DMS153 treated with DMSO at 0.1 percent for 48 hours (cell line): ENCODE results near the gene RAB3IL1.
A peak's percentile ranks its signal among the peaks of the same experiment; 100 is the strongest.

Experiments
- DNase-seq: peaks from one replicate; lab custom pipeline; 2025; ENCODE audit not compliant: unreplicated experiment; lab: John Stamatoyannopoulos, UW

RAB3IL1 gene

DNA sequence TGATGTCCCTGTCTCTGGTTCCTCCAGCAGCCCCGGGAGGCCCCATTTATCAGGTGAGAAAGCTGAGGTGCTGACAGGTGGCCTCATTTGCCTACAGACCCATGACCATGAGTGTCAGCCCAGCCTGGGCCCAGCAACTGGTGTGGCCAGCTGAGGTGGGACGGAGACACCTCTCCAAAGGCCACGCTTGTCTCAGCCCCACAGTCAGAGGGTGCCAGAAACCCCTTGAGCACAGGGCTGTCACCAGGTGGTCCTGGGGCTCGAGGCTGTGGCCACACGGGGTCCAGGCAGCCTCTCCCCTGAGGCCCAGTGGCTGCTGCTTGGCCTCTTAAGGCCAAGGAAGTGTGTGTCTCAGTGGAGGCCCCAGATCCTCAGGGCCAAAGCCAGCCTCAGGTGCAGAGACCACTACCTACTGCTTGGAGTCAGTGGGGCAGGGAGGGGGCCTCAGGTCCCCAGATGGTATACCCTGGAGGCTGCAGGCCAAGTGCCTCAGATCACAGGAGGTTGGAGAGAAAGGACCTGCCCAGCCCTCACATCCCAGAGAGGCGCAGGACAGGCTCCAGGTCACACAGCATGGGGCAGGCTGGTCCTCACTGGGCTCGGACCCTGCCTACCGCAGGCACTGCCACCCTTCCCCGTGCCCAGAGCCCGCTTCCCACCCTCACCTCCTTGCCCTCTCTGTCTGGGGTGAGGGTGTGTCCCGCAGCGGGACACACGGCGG, 11.4 kb downstream of the RAB3IL1 start:
- DNase-seq = no peak

DNA sequence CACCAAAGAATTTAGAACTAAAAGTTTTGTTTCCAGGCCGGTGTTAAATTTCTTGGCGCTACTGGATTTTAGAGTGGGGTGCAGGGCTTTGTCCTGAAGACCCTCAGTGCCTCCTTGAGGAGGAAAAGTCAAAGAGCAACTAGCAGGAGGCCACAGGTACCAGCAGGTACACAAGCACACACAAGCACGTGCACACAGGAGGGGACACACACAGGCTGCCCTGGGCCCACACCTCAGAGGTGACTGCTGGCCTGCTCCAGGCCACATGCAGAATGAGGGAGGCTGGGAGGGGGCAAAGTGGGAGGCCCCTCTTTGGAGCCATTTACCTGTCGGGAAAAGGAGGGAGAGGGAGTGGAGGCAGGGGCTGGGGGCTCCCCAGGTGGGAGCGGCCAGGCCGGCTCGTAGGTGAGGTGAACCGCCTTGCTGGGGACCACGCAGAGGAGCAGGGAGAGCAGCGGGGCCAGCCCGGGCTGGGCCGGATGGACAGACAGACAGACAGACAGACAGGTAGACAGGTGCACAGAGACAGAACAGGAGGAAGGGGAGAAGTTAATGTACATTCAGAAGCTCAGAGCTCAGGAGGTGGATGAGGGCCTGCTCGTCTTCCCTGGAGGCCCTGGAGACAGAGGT, 12.2 kb downstream of the RAB3IL1 start:
- no peak for DNase-seq

DNA sequence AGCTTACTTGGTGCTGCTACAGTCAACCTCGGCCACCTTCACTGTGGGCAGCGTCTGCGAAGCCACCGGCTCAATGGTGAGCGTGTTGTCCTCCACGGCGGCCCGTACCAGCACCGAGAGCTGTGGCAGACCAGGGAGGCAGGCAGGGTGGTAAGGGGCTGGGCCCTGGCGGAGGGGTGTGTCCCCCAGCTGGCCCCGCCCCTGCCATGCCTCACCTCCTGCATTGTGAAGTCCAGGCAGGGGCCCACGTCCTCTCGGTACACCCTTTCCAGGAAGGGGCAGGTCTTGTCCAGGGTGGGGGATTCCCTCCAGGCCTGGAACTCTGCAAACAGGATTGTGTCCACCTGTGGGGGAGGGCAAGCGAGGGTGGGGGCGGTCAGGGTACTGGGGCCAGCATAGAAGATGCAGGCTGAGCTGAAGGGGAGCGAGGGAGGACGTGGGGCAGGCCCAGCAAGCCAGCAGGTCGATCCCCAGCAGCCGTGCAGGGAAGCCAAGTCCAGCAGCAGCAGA, 12.8 kb downstream of the RAB3IL1 start:
- peak; percentile 11 for DNase-seq

DNA sequence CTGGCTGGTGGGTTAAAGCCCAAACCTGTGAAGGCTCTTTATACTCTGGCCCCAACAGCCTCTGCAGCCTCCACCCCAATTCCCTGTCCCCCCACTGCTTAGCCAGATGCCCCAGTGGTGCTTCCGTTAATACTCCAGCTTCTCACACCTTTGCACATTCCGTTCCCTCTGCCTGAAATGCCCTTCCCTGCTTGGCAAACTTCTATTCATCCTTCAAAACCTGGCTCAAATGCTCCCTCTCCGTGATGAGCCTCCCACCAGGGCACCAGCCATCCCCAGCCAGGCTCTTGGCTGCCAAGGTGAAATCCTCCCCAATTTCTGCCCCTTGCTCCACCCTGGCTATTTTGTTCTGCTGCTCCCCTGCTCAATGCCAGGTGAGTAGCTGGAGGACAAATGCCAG, 13.5 kb downstream of the RAB3IL1 start:
- DNase-seq = no peak

DNA sequence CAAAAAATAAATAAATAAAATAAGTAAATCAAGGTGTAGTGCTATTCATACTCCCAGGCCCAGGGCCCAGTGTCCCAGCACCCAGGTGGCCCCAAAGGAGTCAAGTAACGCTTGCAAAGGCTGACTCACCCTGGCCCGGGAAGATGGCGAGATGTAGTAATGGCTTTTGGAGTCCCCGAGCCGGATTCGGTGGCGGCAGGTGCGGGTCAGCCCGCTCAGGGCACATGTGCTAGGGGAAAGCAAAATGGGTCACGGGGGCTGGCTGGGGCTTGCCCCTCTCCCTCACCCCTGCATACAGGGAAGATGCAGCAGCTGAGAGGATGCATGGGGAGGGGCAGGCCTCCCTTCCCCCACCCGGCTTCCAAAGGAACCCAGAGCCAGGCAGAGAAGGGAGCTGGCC, 15.1 kb downstream of the RAB3IL1 start:
- no peak for DNase-seq

DNA sequence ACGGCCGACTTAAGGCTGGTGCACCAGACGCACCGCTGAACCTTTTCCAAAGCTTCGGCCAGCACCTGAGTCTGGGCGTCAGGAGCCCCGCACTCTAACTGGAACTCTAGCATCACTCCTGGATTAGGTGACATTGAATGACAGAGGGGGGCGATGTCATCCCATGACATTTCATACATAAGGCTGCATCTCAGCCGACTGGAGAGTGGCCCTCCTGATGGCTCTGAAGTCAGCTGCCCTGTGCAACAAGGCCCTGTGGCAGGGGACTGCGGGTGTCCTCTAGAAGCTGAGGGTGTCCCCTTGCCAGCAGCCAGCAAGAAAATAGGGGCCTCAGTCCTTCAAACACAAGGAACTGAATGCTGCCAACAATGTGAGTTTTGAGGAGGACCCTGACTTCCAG, 16.0 kb downstream of the RAB3IL1 start:
- no peak for DNase-seq

DNA sequence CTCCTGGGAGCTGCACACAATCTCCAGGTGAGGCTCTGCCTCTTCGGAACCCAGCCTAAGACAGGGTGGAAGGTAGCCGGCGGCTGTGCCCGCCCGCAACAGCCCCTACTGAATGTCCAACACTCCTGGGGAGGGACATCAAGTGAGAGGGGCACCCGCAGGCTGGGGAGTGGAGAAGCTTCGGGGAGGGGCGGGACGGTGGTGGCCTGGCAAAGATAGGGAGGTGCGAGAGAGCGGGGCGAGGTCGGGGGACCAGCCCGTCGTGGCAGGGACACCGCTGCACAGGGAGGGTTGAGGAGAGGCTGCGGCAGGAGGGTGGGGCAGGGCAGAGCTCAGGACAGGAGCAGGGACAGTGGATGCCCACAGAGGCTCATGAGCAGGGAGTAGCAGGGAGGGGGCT, 17.1 kb downstream of the RAB3IL1 start:
- DNase-seq = no peak

DNA sequence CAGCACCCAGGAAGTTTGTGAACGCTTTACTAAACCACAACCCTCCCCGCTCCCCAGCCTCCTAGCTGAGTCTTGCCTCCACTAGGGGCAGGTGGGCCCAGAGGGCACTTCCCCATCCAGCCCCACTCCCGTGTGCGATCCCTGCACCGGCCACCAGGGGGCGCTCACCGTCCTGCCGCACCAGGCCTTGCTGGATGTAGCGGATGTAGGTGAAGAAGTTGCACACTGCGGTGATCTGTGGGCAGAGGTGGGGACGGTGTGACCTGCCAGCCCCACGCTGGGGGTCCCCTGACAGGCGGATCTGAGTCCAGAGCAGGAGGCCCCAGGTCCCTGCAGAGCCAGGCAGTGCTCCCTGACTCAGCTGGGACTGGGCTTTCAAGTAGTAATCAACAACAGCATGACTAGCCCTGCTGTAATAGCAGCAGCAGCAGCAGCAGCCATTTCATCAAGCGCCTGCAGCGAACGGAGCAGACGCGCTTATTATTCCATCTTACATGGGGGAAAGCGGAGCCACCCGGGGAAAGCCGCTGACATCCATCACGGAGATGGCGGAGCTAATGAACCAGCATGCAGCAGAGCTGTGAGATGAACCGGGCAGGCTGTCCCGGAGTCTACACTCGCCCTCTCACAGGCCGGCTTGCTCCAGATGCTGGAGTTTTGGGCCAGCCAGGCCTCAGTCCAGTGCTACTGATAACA, 18.1 kb downstream of the RAB3IL1 start:
- peak; percentile 67 for DNase-seq

DNA sequence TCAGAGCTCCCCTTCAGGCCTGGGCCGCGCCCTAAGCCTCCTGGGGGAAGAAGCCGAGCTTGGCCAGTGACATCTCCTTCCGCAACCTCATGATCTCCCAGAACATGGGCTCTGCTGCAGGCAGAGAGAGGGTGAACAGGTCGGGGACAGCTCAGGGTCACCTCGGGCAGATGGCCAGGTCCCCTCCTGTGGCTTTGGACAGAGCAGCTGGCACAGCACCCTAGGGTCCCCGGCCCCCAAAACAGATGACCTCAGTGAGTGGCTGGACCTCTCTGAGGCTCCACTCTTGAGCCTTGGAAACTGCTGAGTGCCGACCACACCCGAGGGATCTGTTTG, 19.2 kb downstream of the RAB3IL1 start:
- no peak for DNase-seq

DNA sequence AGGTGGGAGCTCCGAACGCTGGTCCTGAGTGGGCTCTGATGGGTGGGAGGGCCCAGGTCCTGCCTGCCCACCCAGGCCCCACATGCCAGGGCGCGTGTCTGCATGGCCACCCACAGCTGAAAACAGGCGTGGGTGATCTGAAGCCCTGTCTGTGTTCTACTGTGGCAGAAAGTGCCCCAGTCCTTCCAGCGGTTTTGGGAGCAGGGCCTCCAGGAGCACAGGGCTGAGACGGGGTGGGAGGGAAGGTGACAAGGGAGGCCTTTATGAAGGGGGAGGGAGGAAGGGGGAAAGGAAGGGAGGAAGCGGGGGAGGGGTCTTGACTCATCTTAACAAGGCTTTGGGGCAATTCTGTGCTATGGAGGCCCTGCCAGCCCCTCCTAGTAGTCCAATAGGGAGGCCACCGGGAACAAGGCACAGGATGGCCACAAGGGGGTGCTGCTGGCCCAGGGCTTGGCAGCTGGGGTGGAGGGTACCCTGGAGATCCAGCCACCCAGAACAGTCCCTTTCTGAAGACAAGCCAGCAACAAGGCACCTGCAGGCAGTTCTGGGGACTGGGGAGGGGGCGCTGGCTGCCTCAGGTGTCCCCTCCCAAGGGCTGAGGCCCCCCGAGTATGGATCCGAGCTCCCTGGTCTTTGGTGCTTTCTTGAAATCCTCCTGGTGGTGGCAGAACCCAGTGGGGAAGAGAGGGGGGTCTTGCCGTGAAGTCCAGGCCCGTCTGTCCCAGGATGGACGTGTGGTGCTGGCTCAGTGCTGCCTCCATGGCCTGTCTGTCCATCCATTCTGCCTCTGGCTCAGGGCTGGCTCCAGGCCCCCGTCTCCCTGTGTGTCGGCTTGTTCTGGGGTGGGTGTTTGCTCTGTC, 19.7 kb downstream of the RAB3IL1 start:
- DNase-seq = peak; percentile 37

DNA sequence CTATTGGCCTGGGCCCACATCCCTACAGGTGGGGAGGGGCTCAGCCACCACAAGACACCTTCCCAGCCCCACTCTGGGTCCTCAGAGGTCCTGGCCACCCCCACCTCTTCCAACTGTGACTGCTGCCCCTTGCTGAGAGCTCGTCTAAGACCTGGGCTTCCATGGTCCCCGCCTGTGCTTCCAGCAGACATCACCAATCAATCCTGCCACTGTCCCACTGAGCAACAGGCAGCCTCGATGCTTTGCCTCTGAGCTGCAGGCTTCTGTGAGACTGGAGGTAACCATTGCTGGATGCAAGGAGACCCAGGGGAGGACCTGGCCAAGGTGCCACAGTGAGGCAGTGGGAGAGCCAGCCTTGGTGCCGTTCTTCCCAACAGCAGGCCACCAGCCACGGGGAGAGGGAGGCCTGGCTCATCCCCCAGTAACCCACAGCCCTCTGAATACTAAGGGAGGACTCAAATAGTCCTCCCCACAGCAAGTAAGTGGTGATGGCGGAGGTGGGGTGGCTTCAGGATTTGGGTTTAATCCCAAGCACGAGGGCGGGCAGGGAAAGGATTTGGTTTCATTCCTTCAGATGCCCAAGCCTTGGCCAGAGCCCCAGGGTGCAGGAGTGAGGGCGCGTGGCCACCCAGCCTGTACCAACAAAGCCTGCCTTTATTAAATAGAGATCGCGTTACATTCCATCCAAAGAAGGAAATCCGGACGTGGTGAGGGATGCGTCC, 20.5 kb downstream of the RAB3IL1 start:
- DNase-seq = no peak

DNA sequence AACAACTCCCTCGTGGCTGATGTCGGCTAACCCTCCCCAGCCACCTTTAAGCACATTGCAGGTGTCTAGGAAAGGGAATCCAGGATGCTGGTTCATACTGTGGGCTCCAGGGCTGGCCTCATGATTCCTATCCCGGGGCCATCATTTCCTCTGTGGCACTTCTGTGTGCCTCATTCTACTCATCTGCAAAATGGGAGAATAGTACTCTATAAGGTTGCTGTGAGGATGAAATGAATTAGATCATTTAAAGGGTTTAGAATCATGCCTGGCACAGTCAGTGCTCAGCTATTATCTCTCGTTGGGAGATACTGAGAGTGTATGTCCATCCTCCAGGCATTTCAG, 21.7 kb downstream of the RAB3IL1 start:
- DNase-seq = no peak

DNA sequence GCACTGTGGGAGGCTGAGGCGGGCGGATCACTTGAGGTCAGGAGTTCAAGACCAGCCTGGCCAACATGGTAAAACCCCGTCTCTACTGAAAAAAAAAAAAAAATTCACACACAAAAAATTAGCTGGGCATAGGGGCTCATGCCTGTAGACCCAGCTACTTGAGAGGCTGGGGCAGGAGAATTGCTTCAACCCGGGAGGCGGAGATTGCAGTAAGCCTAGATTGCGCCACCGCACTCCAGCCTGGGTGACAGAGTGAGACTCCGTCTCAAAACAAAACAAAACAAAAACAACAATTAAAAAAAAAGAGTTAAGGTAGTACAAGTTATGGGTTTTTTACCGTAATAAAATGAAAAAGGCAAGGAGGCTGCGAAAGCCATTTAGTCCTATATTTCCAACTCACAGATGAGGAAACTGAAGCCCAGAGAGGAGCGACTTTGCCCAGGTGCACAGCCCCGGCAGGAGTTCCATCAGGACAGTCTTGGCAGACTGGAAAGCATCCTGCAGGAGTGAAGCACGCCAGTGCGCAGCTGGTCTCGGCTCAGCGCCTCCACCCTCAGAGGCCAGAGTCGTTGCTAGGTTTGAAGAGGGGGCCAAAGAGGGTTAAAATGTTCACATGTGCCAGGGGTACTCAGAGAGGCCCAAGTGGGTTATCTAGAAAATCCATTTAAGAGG, 22.2 kb downstream of the RAB3IL1 start:
- no peak for DNase-seq

DNA sequence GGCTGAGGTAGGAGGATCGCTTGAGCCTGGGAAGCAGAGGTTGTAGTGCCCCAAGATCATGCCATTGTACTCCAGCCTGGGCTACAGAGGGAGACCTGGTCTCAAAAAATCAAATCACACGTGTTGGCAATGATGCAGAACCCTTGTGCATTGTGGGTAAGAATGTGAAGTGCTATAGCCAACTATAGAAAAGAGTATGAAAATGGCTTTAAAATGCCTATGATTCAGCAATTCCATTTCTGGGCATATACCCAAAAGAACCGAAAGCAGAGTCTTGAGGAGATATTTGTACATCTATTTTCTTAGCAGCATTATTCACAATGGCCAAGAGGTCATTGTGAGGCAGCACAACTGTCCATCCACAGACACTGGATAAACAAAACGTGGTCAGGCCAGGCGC, 23.4 kb downstream of the RAB3IL1 start:
- DNase-seq = no peak

DNA sequence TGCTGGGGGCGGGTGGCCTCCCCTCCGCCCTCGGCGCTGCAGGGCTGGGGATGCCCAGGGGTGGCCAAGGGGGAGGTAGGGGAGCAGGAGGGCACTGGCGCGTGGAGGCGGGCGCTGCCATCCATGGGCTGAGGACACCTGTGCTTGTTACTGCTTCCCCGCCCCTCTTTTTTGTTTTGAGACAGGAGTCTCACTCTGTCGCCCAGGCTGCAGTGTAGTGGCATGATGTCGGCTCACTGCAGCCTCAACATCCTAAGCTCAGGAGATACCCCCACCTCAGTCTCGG, 25.3 kb downstream of the RAB3IL1 start:
- no peak for DNase-seq

DNA sequence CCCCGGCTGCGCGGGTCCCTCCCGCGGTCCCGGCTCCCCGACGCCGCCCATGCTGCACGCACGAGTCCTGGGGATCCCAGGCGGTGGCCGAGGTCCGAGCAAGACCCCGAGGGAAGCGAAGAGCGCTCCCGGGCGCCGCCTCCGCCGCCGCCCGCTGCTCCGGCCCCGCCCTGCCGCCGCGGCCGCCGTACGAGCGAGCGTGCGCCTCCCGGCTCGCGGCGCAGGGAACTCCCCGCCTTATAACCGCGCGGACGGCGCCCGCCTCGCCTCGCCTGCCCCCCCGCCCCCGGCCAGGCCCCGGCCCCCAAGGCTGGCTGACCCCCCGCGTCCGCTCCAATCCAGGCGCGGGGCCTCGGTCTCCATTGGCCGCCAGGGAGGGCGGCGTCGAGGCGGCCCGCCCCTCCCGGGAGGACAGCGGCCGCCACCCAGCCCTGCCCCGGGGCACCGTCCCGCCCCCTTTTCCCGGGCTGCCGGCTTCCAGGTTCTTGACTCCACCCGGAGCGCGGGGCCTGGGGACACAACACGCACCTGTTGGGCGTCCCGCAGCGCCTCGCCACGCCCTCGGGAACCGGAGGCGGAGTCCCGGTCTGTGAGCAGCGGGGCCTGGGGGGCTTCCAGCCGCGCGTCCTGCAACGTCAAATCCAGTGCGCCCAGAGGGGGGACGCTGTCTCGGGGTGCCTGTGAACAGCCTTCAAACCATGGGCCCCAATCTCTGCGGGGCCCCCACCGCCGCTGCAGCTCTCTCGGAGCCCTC, 25.9 kb downstream of the RAB3IL1 start, which contains the start of gene FADS3:
Gene FADS3, minus strand, starts transcription at position 215 of the 754 bp plus-strand sequence. Its CDS starts 164 bp downstream, at position 51.
- peak; percentile 40 for DNase-seq

DNA sequence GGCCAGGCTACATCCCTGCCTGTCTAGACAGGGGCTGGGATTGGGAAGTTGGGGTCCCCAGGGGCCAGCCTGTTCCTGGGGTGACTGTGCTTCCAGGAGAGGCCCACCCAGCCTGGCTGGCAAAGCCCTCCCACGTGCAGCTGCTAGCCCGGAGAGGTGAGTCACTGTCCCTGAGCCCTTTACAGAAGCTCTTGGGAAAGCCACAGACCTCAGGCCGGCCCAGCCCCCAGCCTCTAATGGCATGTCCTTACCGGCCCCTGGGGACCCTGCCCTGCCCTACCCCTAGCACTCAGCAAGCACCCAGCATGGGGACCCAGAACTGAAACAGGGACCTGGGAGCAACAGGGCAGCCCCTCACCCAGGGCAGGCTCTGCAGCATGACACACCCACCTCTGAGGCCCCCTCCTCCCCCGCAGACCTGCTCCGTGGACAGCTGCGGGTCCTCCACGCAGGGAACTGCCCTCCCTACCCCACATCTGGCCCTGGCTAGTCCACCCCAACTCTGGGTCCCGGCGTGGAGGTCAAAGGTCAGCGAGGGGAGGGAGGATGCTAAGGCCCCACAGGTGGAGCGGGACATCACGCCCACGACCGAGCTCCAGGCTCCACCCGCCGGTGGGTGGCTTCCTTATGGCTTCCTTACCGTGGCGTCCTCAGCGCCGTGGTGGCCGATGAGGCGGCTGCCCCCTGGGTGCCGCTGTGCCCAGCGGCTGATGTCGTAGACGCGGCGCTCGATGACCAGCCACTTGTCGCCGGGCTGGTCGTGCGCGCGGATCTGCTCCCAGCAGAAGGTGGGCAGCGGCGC, 26.6 kb downstream of the RAB3IL1 start:
- no peak for DNase-seq

DNA sequence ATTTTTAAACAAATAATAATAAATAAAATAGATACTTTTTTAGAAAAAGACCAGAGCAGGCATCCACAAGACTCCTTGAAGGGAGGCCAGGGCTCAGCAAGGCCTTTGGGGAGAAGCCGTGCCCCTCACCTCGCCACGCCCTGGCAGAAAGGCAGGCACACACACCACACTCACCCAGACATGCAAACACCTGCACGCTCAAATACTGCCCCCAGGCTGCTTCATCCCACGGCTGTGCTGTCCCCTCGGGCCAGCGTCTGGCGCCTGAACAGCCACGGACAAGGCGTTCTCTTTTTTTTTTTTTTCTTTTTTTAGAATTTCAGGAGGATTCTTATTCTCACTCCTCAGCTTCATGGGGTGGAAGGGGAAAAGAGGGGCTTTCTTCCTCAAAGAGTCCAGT, 27.5 kb downstream of the RAB3IL1 start:
- DNase-seq = no peak

DNA sequence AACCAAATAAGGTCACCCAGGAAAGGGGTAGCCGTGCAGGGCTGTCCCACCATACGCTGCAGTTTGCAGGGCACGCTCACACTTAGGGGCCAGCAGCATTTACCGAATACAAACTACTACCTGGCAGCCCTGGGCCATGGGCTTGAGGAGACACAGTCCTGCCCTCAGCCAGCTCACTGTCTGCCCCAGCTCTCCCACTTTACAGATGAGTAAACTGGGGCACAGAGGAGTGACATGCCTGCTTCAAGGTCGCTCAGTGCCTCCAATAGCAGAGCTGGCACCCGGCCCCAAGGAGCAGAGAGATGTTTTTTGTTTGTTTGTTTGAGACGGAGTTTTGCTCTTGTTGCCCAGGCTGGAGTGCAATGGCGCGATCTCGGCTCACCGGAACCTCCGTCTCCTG, 28.8 kb downstream of the RAB3IL1 start:
- no peak for DNase-seq
